ENCODE data around the gene TBC1D5. TPM values are rescaled to one million over a fixed set of nuclear protein-coding genes. Genes with fewer than 3 reads are reported as not detected.
"Not testable (repeated sequence)": the region's sequence is repeated elsewhere in the genome, so short reads cannot be mapped to it uniquely, and the experiment has no call there.

TBC1D5 gene
- polyA plus RNA-seq, 1 experiment, result 27.0 TPM

DNA sequence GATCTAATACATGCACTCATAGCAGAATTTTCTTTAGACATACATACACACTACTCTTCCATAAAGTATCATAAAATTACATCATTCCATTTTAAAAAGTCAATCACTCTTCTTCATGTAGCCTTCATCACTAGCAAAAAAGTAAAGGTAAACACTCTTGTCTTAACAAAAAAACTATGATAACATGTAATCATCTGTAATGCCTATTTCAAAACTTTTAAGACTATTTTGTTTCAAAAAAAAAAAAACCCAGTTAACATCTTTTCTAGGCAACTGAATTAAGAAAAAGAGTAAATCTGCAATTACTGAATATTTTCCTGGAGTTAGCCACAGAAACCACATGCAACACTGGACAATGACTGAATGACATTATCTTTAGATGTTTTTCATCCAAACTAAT, 4.8 kb downstream of the TBC1D5 start:
- no peaks in the 10 kb centered on the region for H3K36me3 ChIP-seq (ENCODE audit: control insufficient read depth, insufficient read depth, low read length)
- TF ChIP-seq, protein P1, sequence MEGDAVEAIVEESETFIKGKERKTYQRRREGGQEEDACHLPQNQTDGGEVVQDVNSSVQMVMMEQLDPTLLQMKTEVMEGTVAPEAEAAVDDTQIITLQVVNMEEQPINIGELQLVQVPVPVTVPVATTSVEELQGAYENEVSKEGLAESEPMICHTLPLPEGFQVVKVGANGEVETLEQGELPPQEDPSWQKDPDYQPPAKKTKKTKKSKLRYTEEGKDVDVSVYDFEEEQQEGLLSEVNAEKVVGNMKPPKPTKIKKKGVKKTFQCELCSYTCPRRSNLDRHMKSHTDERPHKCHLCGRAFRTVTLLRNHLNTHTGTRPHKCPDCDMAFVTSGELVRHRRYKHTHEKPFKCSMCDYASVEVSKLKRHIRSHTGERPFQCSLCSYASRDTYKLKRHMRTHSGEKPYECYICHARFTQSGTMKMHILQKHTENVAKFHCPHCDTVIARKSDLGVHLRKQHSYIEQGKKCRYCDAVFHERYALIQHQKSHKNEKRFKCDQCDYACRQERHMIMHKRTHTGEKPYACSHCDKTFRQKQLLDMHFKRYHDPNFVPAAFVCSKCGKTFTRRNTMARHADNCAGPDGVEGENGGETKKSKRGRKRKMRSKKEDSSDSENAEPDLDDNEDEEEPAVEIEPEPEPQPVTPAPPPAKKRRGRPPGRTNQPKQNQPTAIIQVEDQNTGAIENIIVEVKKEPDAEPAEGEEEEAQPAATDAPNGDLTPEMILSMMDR (IDR thresholded peaks at IDR 0.05; ENCODE audit: insufficient read depth, low read depth, low read length), result no peak
- ChIA-PET CTCF (interaction anchor here (1.1 kb wide), 1 partner anchor 103 kb away, joined by 3 read pairs; no protein-coding TSS in a partner anchor), POLR2A (no interaction called here)
- no peak for DNase-seq (ENCODE audit: low read depth)
- no peaks in the 10 kb centered on the region for H3K27me3 ChIP-seq (ENCODE audit: control insufficient read depth, insufficient read depth, low read length)
- H3K4me3 ChIP-seq (ENCODE audit: low read depth, low read length), result no peak overlapping the region

DNA sequence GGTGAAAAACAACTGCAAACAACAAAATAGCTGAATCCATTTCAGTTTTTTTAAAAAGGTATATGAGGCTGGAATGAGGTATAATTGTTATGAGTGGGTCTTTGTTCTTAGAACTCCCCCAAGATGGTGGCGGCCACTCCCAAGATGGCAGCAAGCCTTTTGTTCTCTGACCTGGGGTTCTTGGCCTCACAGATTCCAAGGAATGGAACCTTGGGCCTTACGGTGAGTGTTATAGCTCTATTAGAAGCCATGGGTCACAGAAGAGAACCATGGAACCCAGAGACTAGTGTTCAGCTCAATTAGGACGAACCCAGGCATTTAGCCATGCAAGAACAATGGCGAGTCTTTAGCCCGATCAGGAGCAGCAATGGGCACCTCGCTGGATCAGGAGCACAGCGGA, 7.1 kb downstream of the TBC1D5 start:
- H3K36me3 ChIP-seq (ENCODE audit: control insufficient read depth, insufficient read depth, low read length); H3K4me3 ChIP-seq (ENCODE audit: low read depth, low read length); H3K27me3 ChIP-seq (ENCODE audit: control insufficient read depth, insufficient read depth, low read length); POLR2A ChIA-PET; DNase-seq (ENCODE audit: low read depth): not testable (repeated sequence)
- CTCF ChIA-PET, result interaction anchor here (0.9 kb wide), 1 partner anchor 113 kb away, joined by 3 read pairs; no protein-coding TSS in a partner anchor

DNA sequence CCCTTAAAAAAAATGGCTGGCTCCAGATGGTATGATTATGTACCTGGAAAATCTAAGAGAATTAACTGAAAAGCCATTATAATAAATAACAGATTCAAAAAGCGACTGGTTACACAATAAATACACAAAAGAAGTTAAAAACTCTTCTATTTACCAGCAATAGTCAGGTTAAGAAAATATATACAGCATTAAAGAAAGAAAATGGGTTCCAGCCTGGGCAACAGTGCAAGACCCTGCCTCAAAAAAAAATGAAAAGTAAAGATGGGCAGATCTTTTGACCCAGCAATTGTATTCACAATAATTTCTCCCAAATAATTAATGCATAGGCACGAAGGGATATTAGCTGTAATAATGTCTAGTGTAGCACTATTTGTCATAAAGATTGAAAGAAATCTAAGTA, 8.7 kb downstream of the TBC1D5 start:
- no peaks in the 10 kb centered on the region for H3K27me3 ChIP-seq (ENCODE audit: control insufficient read depth, insufficient read depth, low read length)
- ChIA-PET POLR2A (no interaction called here), CTCF (no interaction called here)
- H3K36me3 ChIP-seq (ENCODE audit: control insufficient read depth, insufficient read depth, low read length), result no peaks in the 10 kb centered on the region
- TF ChIP-seq, protein P1 (IDR thresholded peaks at IDR 0.05; ENCODE audit: insufficient read depth, low read depth, low read length), result no peak
- no peak overlapping the region for H3K4me3 ChIP-seq (ENCODE audit: low read depth, low read length)
- DNase-seq (ENCODE audit: low read depth), result no peak

DNA sequence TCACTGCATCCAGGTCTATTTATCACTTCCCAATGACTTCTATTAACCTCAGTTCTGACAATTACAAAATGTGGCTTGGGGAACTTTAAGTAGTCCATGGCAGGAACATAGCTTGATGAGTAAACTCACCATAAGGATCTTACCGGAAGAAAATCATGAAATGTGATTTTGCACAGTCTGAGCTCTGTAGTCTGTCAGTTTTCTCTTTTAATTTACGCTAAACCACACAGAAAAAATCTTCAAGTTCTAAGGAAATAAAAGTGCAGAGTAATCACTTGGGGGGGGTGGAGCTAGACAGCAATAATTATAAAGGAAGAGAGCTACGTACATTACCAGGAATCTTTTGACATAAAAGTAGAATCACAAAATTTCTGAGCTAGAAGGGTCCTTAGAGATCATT, 9.2 kb downstream of the TBC1D5 start:
- DNase-seq (ENCODE audit: low read depth), result no peak
- POLR2A ChIA-PET, result no interaction called here
- CTCF ChIA-PET, result no interaction called here
- H3K36me3 ChIP-seq (ENCODE audit: control insufficient read depth, insufficient read depth, low read length), result no peaks in the 10 kb centered on the region
- H3K4me3 ChIP-seq (ENCODE audit: low read depth, low read length), result no peak overlapping the region
- TF ChIP-seq, protein P1 (IDR thresholded peaks at IDR 0.05; ENCODE audit: insufficient read depth, low read depth, low read length), result no peak
- H3K27me3 ChIP-seq (ENCODE audit: control insufficient read depth, insufficient read depth, low read length), result no peaks in the 10 kb centered on the region

DNA sequence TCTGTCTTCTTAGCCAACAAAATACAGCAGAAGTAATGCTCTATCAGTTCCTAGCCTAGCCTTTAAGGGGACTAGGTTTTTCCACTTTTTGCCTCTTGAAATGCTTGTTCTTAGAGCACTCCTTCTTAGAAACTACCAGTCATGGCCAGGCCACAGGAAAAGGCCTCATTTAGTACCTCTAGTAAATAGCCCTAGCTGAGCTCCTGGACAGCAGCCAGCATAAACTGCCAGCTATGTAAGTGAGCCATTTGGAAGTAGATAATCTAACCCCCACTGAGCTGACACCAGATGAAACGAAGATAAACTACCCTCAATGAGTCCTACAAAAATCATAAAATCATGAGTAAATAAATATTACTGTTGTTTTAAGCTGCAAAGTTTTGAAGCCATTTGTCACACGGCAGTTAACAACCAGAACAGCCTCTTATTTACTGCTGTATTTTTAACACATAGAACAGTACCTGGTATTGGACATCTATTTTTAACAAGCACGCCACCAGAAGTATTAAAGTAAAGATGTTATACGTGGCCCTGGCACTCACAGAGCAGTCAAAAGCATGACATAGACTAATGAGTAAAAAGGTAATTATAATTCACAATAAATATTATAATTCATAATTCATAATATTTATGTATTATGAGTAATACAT, 12.0 kb downstream of the TBC1D5 start:
- Histone ChIP-seq H3K4me3 (ENCODE audit: low read depth, low read length) (no peak overlapping the region), H3K27me3 (ENCODE audit: control insufficient read depth, insufficient read depth, low read length) (no peaks in the 10 kb centered on the region), H3K36me3 (ENCODE audit: control insufficient read depth, insufficient read depth, low read length) (no peaks in the 10 kb centered on the region)
- ChIA-PET CTCF (no interaction called here), POLR2A (no interaction called here)
- no peak for DNase-seq (ENCODE audit: low read depth)
- TF ChIP-seq, protein P1 (IDR thresholded peaks at IDR 0.05; ENCODE audit: insufficient read depth, low read depth, low read length), result no peak

DNA sequence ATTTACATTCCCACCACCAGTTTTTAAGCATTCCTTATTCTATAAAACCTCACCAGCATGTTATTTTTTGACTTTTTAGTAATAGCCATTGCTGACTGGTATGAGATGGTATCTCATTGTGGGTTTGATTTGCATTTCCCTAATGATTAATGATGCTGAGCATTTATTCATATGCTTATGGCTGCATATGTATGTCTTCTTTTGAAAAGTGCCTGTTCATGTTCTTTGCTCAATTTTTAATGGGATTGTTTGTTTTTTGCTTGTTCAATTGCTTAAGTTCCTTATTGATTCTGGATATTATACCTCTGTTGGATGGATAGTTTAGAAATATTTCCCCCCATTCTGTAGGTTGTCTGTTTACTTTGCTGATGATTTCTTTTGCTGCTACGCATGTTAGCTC, 16.1 kb downstream of the TBC1D5 start:
- ChIA-PET POLR2A (no interaction called here), CTCF (no interaction called here)
- DNase-seq (ENCODE audit: low read depth), result no peak
- H3K36me3 ChIP-seq (ENCODE audit: control insufficient read depth, insufficient read depth, low read length), result no peaks in the 10 kb centered on the region
- TF ChIP-seq, protein P1 (IDR thresholded peaks at IDR 0.05; ENCODE audit: insufficient read depth, low read depth, low read length), result no peak
- H3K4me3 ChIP-seq (ENCODE audit: low read depth, low read length), result no peak overlapping the region
- H3K27me3 ChIP-seq (ENCODE audit: control insufficient read depth, insufficient read depth, low read length), result no peaks in the 10 kb centered on the region

DNA sequence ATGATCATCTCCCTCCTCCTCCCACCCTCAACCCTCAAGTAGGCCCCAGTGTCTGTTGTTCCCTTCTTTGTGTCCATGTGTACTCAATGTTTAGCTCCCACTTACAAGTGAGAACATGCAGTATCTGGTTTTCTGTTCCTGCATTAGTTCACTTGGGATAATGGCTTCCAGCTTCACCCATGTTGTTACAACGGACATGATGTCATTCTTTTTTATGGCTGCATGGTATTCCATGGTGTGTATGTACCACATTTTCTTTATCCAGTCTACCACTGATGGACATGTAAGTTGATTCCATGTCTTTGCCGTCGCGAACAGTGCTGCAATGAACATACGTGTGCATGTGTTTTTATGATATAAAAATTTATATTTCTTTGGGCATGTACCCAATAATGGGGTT, 16.6 kb downstream of the TBC1D5 start:
- CTCF ChIA-PET, result not testable (repeated sequence)

More for the DNA sequence above, 16.6 kb downstream of the TBC1D5 start:
- POLR2A ChIA-PET; H3K4me3 ChIP-seq (ENCODE audit: low read depth, low read length); DNase-seq (ENCODE audit: low read depth); H3K27me3 ChIP-seq (ENCODE audit: control insufficient read depth, insufficient read depth, low read length); H3K36me3 ChIP-seq (ENCODE audit: control insufficient read depth, insufficient read depth, low read length): not testable (repeated sequence)
